ENCODE data around the gene NEDD1. TPM values are rescaled to one million over a fixed set of nuclear protein-coding genes. Genes with fewer than 3 reads are reported as not detected.

NEDD1 gene
- total RNA-seq, result 17.8 TPM

GRCh38 chr12:96906849-96907670 is at the start of gene NEDD1:
NEDD1 (plus strand) TSS chr12:96907257; CDS start chr12:96909760, 2,503 bp downstream.

Small RNA genes lying within 50 kb of the gene (small RNA-seq; reads per million reads assigned to genes)
- not detected for gene RF00019
